GM12875 (cell line): ENCODE data around the gene MAP2.

Experiments used
- H3K4me3 ChIP-seq: one replicate; pipeline ENCODE4 v1.5.1; 2011; ENCODE audit warnings: low read depth, low read length, control low read depth
- CTCF ChIP-seq: IDR thresholded peaks from 2 replicates; pipeline ENCODE4 v1.5.1; 2011; ENCODE audit warnings: low read depth, mild to moderate bottlenecking, control low read depth, inconsistent platforms, low read length, moderate library complexity, borderline replicate concordance; ENCODE audit not compliant: insufficient read depth

MAP2 gene

GRCh38 chr2:209517436-209517835 is 93.6 kb downstream of the MAP2 start:
- no peak overlapping the region for H3K4me3 ChIP-seq
- no peak for TF ChIP-seq CTCF

GRCh38 chr2:209519271-209519670 is 95.4 kb downstream of the MAP2 start:
- TF ChIP-seq CTCF = no peak
- no peak overlapping the region for H3K4me3 ChIP-seq

- TF ChIP-seq CTCF = no peak
- no peak overlapping the region for H3K4me3 ChIP-seq
Measured at GRCh38 chr2:209519906-209520305, 96.1 kb downstream of the MAP2 start.

- no peak for TF ChIP-seq CTCF
- no peak overlapping the region for H3K4me3 ChIP-seq
Measured at GRCh38 chr2:209523041-209523740, 99.3 kb downstream of the MAP2 start.

GRCh38 chr2:209523867-209524266 is 100.0 kb downstream of the MAP2 start:
- no peak for TF ChIP-seq CTCF
- no peak overlapping the region for H3K4me3 ChIP-seq

GRCh38 chr2:209525331-209525730 is 101.5 kb downstream of the MAP2 start:
- no peak overlapping the region for H3K4me3 ChIP-seq
- TF ChIP-seq CTCF = no peak

GRCh38 chr2:209525834-209526281 is 102.0 kb downstream of the MAP2 start:
- no peak for TF ChIP-seq CTCF
- no peak overlapping the region for H3K4me3 ChIP-seq
